Panc1 (cell line): ENCODE results near the gene FOXF2. TPM values are rescaled to one million over a fixed set of nuclear protein-coding genes. Genes with fewer than 3 reads are reported as not detected.

Experiments
- ATAC-seq: fragments of 200-7000 bp; cut with Tn5 transposase; 2 replicates; pipeline ENCODE4 v1.9.1; 2020; ENCODE audit warnings: mild to moderate bottlenecking, moderate library complexity
- BruUV-seq: library from RNA; stranded (reverse); fragments of 400-500 nt; replicated peaks from 2 replicates; lab custom pipeline; 2021; lab: Mats Ljungman, UMichigan
- CTCF ChIA-PET: fragments of 300-600 bp; sonication (Branson Sonifier 250); formaldehyde crosslinking; loops from one replicate; lab custom pipeline; 2022; ENCODE audit warnings: antibody characterized with exemption; lab: Charles Lee
- POLR2A ChIA-PET: fragments of 300-600 bp; sonication (Branson Sonifier 250); formaldehyde crosslinking; loops from one replicate; lab custom pipeline; 2022; ENCODE audit warnings: antibody characterized with exemption; lab: Charles Lee
- DNase-seq: peaks from one replicate; pipeline ENCODE4 v3.0.0-alpha.2; 2010; ENCODE audit warnings: low read depth, low spot score
- H3K27ac ChIP-seq: 2 replicates; pipeline ENCODE4 v1.5.1; 2011; ENCODE audit warnings: mild to moderate bottlenecking, low read length, inconsistent platforms
- H3K27me3 ChIP-seq: fragments of 200-500 bp; sonication (Bioruptor generic); 2 replicates; pipeline ENCODE4 v1.6.0; 2014; ENCODE audit warnings: low read length, inconsistent platforms; ENCODE audit not compliant: control insufficient read depth, insufficient read depth
- H3K36me3 ChIP-seq: fragments of 200-500 bp; sonication (Bioruptor generic); 2 replicates; pipeline ENCODE4 v1.5.1; 2014; ENCODE audit warnings: inconsistent platforms, mild to moderate bottlenecking, low read length, moderate library complexity; ENCODE audit not compliant: control insufficient read depth, insufficient read depth
- H3K4me1 ChIP-seq: 2 replicates; pipeline ENCODE4 v1.5.1; 2011; ENCODE audit warnings: inconsistent platforms, mild to moderate bottlenecking, low read length, moderate library complexity; ENCODE audit not compliant: control insufficient read depth, insufficient read depth
- H3K4me3 ChIP-seq, 2 experiments: 2 replicates each; pipeline ENCODE4 v1.5.1; 2011 to 2012; ENCODE audit warnings: low read depth in 2 of 2, low read length in 2 of 2, mild to moderate bottlenecking in 2 of 2, inconsistent platforms in 1 of 2, moderate library complexity in 1 of 2
- H3K9me3 ChIP-seq: fragments of 200-500 bp; sonication (Bioruptor generic); 2 replicates; pipeline ENCODE4 v1.5.1; 2014; ENCODE audit warnings: low read depth, mild to moderate bottlenecking, inconsistent platforms, low read length, moderate library complexity; ENCODE audit not compliant: control insufficient read depth, insufficient read depth
- POLR2AphosphoS5 ChIP-seq: IDR thresholded peaks from 2 replicates; pipeline ENCODE4 v1.6.1; 2012; ENCODE audit warnings: mild to moderate bottlenecking, low read depth, low read length, moderate library complexity
- SIN3A ChIP-seq: IDR thresholded peaks from 2 replicates; pipeline ENCODE4 v1.6.1; 2012; ENCODE audit warnings: low read depth, mild to moderate bottlenecking, low read length, moderate library complexity, borderline replicate concordance; ENCODE audit not compliant: insufficient read depth
- TCF7L2 ChIP-seq: IDR thresholded peaks from 2 replicates; pipeline ENCODE4 v1.6.1; 2011; ENCODE audit warnings: mild to moderate bottlenecking, low read depth, low read length, inconsistent platforms
- in situ Hi-C: cut with HindIII; loops from 2 replicates; pipeline ENCODE4 v1.10.0; 2016; ENCODE audit warnings: low sequenced_read_pairs, low pct_unique_long_range_greater_than_20kb
- intact Hi-C: fragments of 100-400 bp; cut with micrococcal nuclease; formaldehyde crosslinking; loops from one replicate; pipeline ENCODE4 v1.10.0; 2022; ENCODE audit not compliant: unreplicated experiment
- total RNA-seq: library from RNA; stranded (reverse); gene quantifications from one replicate; pipeline ENCODE4 v1.2.1, GENCODE V29; 2021; ENCODE audit not compliant: unreplicated experiment
- TF ChIP-seq, protein P1 (sequence below), 2 experiments: IDR thresholded peaks; 2 replicates each; pipeline ENCODE4 v1.6.1; 2011 to 2012; ENCODE audit warnings: low read depth in 2 of 2, control low read depth in 1 of 2, low read length in 1 of 2, mild to moderate bottlenecking in 1 of 2, moderate library complexity in 1 of 2; ENCODE audit not compliant: insufficient read depth in 1 of 2
- TF ChIP-seq, protein P2 (sequence below): fragments of 450-650 bp; IDR thresholded peaks from 2 replicates; pipeline ENCODE4 v1.5.1; 2017; ENCODE audit warnings: mild to moderate bottlenecking

The FOXF2 gene
- total RNA-seq, 1 experiment from 2014 or later: 12.7 TPM

DNA sequence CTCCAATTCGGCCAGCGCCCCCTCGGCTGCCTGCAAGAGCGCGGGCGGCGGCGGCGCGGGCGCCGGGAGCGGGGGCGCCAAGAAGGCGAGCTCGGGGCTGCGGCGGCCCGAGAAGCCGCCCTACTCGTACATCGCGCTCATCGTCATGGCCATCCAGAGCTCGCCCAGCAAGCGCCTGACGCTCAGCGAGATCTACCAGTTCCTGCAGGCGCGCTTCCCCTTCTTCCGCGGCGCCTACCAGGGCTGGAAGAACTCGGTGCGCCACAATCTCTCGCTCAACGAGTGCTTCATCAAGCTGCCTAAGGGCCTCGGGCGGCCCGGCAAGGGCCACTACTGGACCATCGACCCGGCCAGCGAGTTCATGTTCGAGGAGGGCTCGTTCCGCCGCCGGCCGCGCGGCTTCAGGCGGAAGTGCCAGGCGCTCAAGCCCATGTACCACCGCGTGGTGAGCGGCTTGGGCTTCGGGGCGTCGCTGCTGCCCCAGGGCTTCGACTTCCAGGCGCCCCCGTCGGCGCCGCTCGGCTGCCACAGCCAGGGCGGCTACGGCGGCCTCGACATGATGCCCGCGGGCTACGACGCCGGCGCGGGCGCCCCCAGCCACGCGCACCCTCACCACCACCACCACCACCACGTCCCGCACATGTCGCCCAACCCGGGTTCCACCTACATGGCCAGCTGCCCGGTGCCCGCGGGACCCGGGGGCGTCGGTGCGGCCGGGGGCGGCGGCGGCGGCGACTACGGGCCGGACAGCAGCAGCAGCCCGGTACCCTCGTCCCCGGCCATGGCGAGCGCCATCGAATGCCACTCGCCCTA lies 963 bp downstream of the FOXF2 start:
- intact Hi-C loops: no loop called here
- no peaks in the 10 kb centered on the region for H3K9me3 ChIP-seq
- in situ Hi-C loops: no loop called here
- POLR2A ChIA-PET: no interaction called here
- no peak for TF ChIP-seq SIN3A
- TF ChIP-seq, protein P1, sequence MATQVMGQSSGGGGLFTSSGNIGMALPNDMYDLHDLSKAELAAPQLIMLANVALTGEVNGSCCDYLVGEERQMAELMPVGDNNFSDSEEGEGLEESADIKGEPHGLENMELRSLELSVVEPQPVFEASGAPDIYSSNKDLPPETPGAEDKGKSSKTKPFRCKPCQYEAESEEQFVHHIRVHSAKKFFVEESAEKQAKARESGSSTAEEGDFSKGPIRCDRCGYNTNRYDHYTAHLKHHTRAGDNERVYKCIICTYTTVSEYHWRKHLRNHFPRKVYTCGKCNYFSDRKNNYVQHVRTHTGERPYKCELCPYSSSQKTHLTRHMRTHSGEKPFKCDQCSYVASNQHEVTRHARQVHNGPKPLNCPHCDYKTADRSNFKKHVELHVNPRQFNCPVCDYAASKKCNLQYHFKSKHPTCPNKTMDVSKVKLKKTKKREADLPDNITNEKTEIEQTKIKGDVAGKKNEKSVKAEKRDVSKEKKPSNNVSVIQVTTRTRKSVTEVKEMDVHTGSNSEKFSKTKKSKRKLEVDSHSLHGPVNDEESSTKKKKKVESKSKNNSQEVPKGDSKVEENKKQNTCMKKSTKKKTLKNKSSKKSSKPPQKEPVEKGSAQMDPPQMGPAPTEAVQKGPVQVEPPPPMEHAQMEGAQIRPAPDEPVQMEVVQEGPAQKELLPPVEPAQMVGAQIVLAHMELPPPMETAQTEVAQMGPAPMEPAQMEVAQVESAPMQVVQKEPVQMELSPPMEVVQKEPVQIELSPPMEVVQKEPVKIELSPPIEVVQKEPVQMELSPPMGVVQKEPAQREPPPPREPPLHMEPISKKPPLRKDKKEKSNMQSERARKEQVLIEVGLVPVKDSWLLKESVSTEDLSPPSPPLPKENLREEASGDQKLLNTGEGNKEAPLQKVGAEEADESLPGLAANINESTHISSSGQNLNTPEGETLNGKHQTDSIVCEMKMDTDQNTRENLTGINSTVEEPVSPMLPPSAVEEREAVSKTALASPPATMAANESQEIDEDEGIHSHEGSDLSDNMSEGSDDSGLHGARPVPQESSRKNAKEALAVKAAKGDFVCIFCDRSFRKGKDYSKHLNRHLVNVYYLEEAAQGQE (IDR thresholded peaks at IDR 0.05; ENCODE audit: insufficient read depth in 1 of 2, low read depth in 2 of 2, low read length in 1 of 2): no peak
- TF ChIP-seq POLR2AphosphoS5: no peak
- TF ChIP-seq, protein P2, sequence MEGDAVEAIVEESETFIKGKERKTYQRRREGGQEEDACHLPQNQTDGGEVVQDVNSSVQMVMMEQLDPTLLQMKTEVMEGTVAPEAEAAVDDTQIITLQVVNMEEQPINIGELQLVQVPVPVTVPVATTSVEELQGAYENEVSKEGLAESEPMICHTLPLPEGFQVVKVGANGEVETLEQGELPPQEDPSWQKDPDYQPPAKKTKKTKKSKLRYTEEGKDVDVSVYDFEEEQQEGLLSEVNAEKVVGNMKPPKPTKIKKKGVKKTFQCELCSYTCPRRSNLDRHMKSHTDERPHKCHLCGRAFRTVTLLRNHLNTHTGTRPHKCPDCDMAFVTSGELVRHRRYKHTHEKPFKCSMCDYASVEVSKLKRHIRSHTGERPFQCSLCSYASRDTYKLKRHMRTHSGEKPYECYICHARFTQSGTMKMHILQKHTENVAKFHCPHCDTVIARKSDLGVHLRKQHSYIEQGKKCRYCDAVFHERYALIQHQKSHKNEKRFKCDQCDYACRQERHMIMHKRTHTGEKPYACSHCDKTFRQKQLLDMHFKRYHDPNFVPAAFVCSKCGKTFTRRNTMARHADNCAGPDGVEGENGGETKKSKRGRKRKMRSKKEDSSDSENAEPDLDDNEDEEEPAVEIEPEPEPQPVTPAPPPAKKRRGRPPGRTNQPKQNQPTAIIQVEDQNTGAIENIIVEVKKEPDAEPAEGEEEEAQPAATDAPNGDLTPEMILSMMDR: no peak
- ATAC-seq (peak; percentile 40), DNase-seq (no peak)
- H3K4me3 ChIP-seq: peak overlapping the region; percentile 52 to 64
- CTCF ChIA-PET: interaction anchor here (0.6 kb wide), 1 partner anchor 590 kb away, joined by 7 read pairs; no protein-coding TSS in a partner anchor
- no peaks in the 10 kb centered on the region for H3K36me3 ChIP-seq
- no TSS peak for BruUV-seq
- peak overlapping the region; percentile 63 for H3K27ac ChIP-seq
- H3K4me1 ChIP-seq: peaks cover 10% of the 10 kb centered on the region
- no peaks in the 10 kb centered on the region for H3K27me3 ChIP-seq

GRCh38 chr6:1390946-1391799 lies 1.8 kb downstream of the FOXF2 start:
- TF ChIP-seq TCF7L2 (no peak), SIN3A (no peak)
- TF ChIP-seq, protein P2: no peak
- H3K27ac ChIP-seq: peak overlapping the region; percentile 78
- ChIA-PET CTCF (interaction anchor here (0.6 kb wide), 1 partner anchor 591 kb away, joined by 7 read pairs; no protein-coding TSS in a partner anchor), POLR2A (no interaction called here)
- BruUV-seq: no TSS peak
- H3K9me3 ChIP-seq: no peaks in the 10 kb centered on the region
- no peaks in the 10 kb centered on the region for H3K27me3 ChIP-seq
- in situ Hi-C loops (no loop called here), intact Hi-C loops (no loop called here)
- H3K36me3 ChIP-seq: no peaks in the 10 kb centered on the region
- peak overlapping the region; percentile 52 to 64 for H3K4me3 ChIP-seq
- DNase-seq (no peak), ATAC-seq (peak; percentile 9)
- peaks cover 10% of the 10 kb centered on the region for H3K4me1 ChIP-seq
